Upper lobe of left lung (tissue), 6 donors: ENCODE measurements around the gene HAUS1. TPM values are rescaled to one million over a fixed set of nuclear protein-coding genes. Genes with fewer than 3 reads are reported as not detected.
"Not testable (repeated sequence)": the region's sequence is repeated elsewhere in the genome, so short reads cannot be mapped to it uniquely, and the experiment has no call there.

Source experiments
- ATAC-seq, 2 donors: fragments of 200-7000 bp; cut with Tn5 transposase; one replicate each; pipeline ENCODE4 v1.9.1; 2022; ENCODE audit warnings: mild to moderate bottlenecking in 2 of 2, moderate library complexity in 2 of 2; ENCODE audit not compliant: low FRiP score in 2 of 2
- DNase-seq, 2 donors: peaks; one replicate each; pipeline ENCODE4 v3.0.0-alpha.2; 2019 to 2020
- H3K27ac ChIP-seq, 4 donors: fragments of 200-600 bp; sonication (generic); one replicate each; pipeline ENCODE4 v1.5.1; 2016 to 2019
- H3K27me3 ChIP-seq, 4 donors: fragments of 200-600 bp; sonication (generic); one replicate each; pipeline ENCODE4 v1.5.1; 2017 to 2019
- H3K36me3 ChIP-seq, 4 donors: fragments of 200-600 bp; sonication (generic); one replicate each; pipeline ENCODE4 v1.5.1; 2016 to 2019
- H3K4me1 ChIP-seq, 4 donors: fragments of 200-600 bp; sonication (generic); one replicate each; pipeline ENCODE4 v1.5.1; 2018 to 2019
- H3K4me3 ChIP-seq, 4 donors: fragments of 200-600 bp; sonication (generic); one replicate each; pipeline ENCODE4 v1.5.1; 2017 to 2019; ENCODE audit warnings: mild to moderate bottlenecking in 2 of 4, moderate library complexity in 1 of 4
- H3K9me3 ChIP-seq, 4 donors: fragments of 200-600 bp; sonication (generic); one replicate each; pipeline ENCODE4 v1.5.1; 2018 to 2019
- CTCF ChIP-seq, 6 experiments: fragments of 450-650 bp in 4 of 6; fragments of 200-600 bp in 2 of 6; sonication (generic) in 2 of 6; IDR thresholded peaks; one replicate each; pipeline ENCODE4 v1.5.1; 2016 to 2019; ENCODE audit warnings: antibody characterized with exemption in 6 of 6
- EP300 ChIP-seq, 4 donors: sonication (generic); formaldehyde crosslinking; IDR thresholded peaks; one replicate each; pipeline ENCODE4 v1.5.1; 2017; ENCODE audit warnings: antibody characterized with exemption in 4 of 4, control low read depth in 2 of 4
- POLR2A ChIP-seq, 4 donors: fragments of 450-650 bp; IDR thresholded peaks; one replicate each; pipeline ENCODE4 v1.5.1; 2016 to 2017; ENCODE audit warnings: antibody characterized with exemption in 4 of 4, mild to moderate bottlenecking in 2 of 4
- POLR2AphosphoS5 ChIP-seq, 2 donors: sonication (generic); formaldehyde crosslinking; IDR thresholded peaks; one replicate each; pipeline ENCODE4 v1.5.1; 2017; ENCODE audit warnings: antibody characterized with exemption in 2 of 2
- WGBS, 2 donors: methylation state at CpG; one replicate each; pipeline ENCODE4 v1.1.5; 2017 to 2018; 5-methylcytosine and 5-hydroxymethylcytosine counted together
- total RNA-seq, 6 donors: library from RNA; depleted of rRNA in 4 of 6; stranded (reverse); fragments of >200 nt in 4 of 6; gene quantifications; one replicate each; pipeline versions ENCODE4 v1.1.0 to v1.2.1, GENCODE V29; 2016 to 2021
- donor health status: DM: no; HTN: no; CAD: no; lungs with moderate emphysema.
- donor health status: DM: no; HTN: yes; CAD: no; lungs with severe emphysema.

Gene HAUS1
- total RNA-seq, 6 donors from 2014 or later, result 16.0 to 41.9 (median 27.5) TPM

GRCh38 chr18:46156843-46157242 is 52.7 kb downstream of the HAUS1 start:
- Histone ChIP-seq H3K9me3 (no peaks in the 10 kb centered on the region), H3K27me3 (no peaks in the 10 kb centered on the region), H3K27ac (peak overlapping the region in 1 of 4 donors; percentile 42), H3K4me3 (no peak overlapping the region), H3K36me3 (no peaks in the 10 kb centered on the region), H3K4me1 (peaks cover 0 to 15% (median 1%) of the 10 kb centered on the region in 4 donors)
- no peak for ATAC-seq
- TF ChIP-seq EP300 (IDR thresholded peaks at IDR 0.05) (peak in 1 of 4 donors; percentile 13), POLR2A (IDR thresholded peaks at IDR 0.05) (no peak)
- WGBS, 2 donors, result 83 to 84% methylated on average over 3 of the region's 3 CpGs
- no peak for DNase-seq

DNA sequence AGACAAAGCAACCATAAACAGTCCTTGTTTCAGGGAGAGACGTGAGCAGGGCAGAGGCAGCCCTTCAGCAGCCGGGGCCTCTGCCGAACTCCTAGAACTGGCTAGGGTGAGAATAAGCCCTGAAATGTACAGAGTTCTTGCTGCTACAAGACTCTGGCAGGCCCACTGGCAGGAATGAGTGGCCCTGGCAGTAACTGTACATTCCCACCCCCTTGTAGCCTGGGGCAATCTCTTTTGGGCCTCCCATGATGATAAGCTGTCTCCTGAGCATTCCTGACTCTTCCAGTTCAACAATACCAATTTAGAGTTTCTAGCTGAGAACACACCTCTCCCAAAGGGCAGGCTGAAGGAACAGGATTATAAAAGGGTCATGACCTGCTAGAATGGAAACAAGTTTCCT is 54.3 kb downstream of the HAUS1 start:
- TF ChIP-seq POLR2A (IDR thresholded peaks at IDR 0.05), result no peak
- TF ChIP-seq EP300 (IDR thresholded peaks at IDR 0.05), result no peak
- no peak for TF ChIP-seq POLR2AphosphoS5 (IDR thresholded peaks at IDR 0.05)
- TF ChIP-seq CTCF (IDR thresholded peaks at IDR 0.05), result no peak
- no peak for DNase-seq
- Histone ChIP-seq H3K27ac (no peak overlapping the region), H3K27me3 (no peaks in the 10 kb centered on the region), H3K36me3 (no peaks in the 10 kb centered on the region), H3K4me3 (no peak overlapping the region), H3K9me3 (no peaks in the 10 kb centered on the region), H3K4me1 (peaks cover 0 to 5% (median under 1%) of the 10 kb centered on the region in 4 donors)
- no peak for ATAC-seq
- 95 to 100% methylated on average over 1 to 3 of the region's 3 CpGs for WGBS, 2 donors

DNA sequence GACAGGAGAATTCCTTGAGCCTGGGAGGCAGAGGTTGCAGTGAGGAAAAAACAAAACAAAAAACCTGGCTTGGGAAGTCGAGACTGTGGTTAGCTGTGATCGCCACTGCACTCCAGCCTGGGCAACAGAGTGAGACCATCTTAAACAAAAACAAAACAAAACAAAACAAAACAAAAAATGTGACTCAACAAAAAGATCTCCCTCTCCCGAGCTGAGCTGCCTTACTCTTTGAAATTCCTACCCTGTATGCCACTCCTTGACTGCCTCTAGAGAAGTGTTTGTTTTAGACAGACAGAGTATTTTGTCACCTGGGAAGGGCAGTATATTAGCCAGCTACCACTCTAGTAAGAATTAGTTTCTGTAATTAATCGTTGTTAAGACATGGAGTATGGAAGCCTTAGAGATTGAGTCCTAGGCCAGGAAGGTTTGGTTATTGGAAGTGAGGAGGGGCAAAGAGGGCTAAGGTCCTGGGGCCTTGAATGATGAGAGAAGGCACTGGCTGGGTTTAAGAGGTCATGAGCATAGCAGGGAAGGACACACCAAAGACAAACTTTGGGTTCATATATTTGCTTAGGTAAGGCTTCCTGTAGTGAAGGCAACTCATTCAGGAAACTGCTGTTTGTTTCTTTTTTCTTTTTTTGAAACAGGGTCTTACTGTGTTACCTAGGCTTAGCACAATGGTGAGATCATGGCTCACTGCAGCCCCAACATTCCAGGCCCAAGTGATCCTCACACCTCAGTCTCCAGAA is 56.0 kb downstream of the HAUS1 start:
- Histone ChIP-seq H3K4me1 (peaks cover 0 to 5% (median 0%) of the 10 kb centered on the region in 4 donors), H3K36me3 (no peaks in the 10 kb centered on the region), H3K27ac (peak overlapping the region in 3 of 4 donors; percentile 2 to 27 (median 8)), H3K4me3 (no peak overlapping the region), H3K27me3 (no peaks in the 10 kb centered on the region), H3K9me3 (no peaks in the 10 kb centered on the region)
- 75 to 82% methylated on average over 4 of the region's 4 CpGs for WGBS, 2 donors
- TF ChIP-seq EP300 (IDR thresholded peaks at IDR 0.05) (no peak), POLR2A (IDR thresholded peaks at IDR 0.05) (no peak), POLR2AphosphoS5 (IDR thresholded peaks at IDR 0.05) (no peak), CTCF (IDR thresholded peaks at IDR 0.05) (no peak)
- ATAC-seq (peak in 1 of 2 donors; percentile 81), DNase-seq (no peak)

- not testable (repeated sequence) for H3K4me1 ChIP-seq
- 94% methylated on average over 5 of the region's 5 CpGs for WGBS, 2 donors
Measured at GRCh38 chr18:46160840-46161239, 56.7 kb downstream of the HAUS1 start.

GRCh38 chr18:46161703-46162396 is 57.7 kb downstream of the HAUS1 start:
- H3K4me3 ChIP-seq, result no peak overlapping the region
- DNase-seq (no peak), ATAC-seq (no peak)
- 74 to 86% methylated on average over 6 of the region's 6 CpGs for WGBS, 2 donors
- no peak overlapping the region for H3K27ac ChIP-seq
- H3K36me3 ChIP-seq, result no peaks in the 10 kb centered on the region
- H3K4me1 ChIP-seq, result no peaks in the 10 kb centered on the region
- TF ChIP-seq POLR2AphosphoS5 (IDR thresholded peaks at IDR 0.05) (no peak), EP300 (IDR thresholded peaks at IDR 0.05) (no peak), CTCF (IDR thresholded peaks at IDR 0.05) (no peak), POLR2A (IDR thresholded peaks at IDR 0.05) (no peak)
- no peaks in the 10 kb centered on the region for H3K27me3 ChIP-seq
- no peaks in the 10 kb centered on the region for H3K9me3 ChIP-seq

More at GRCh38 chr18:46160840-46161239, 56.7 kb downstream of the HAUS1 start:
- not testable (repeated sequence) for H3K4me3 ChIP-seq, ATAC-seq, DNase-seq, H3K9me3 ChIP-seq, H3K27me3 ChIP-seq, H3K36me3 ChIP-seq
- H3K27ac ChIP-seq, result peak overlapping the region in 3 of 4 donors; percentile 2 to 27 (median 8)
